NCI-H2081 treated with DMSO at 0.1 percent for 48 hours (cell line): ENCODE results near the gene MEIS1.
A peak's percentile ranks its signal among the peaks of the same experiment; 100 is the strongest.

Experiments
- DNase-seq: peaks from one replicate; lab custom pipeline; 2025; lab: John Stamatoyannopoulos, UW

Gene MEIS1

GRCh38 chr2:66431846-66432587, 2.9 kb upstream of the MEIS1 start:
- DNase-seq = no peak

- peak; percentile 68 for DNase-seq
These were observed 1.9 kb upstream of the MEIS1 start for GRCh38 chr2:66432801-66433694.

- no peak for DNase-seq
These were observed 1.3 kb upstream of the MEIS1 start for GRCh38 chr2:66433695-66433944.

GRCh38 chr2:66433945-66434678, 813 bp upstream of the MEIS1 start:
- DNase-seq = no peak

- DNase-seq = no peak
These were observed 587 bp downstream of the MEIS1 start for GRCh38 chr2:66435549-66435875.

- DNase-seq = no peak
These were observed 1.0 kb downstream of the MEIS1 start for GRCh38 chr2:66435963-66436362.

GRCh38 chr2:66436581-66437001, 1.7 kb downstream of the MEIS1 start:
- no peak for DNase-seq

GRCh38 chr2:66437109-66437690, 2.3 kb downstream of the MEIS1 start:
- no peak for DNase-seq

- DNase-seq = no peak
These were observed 3.0 kb downstream of the MEIS1 start for GRCh38 chr2:66437691-66438497.

GRCh38 chr2:66438498-66438833, 3.5 kb downstream of the MEIS1 start:
- no peak for DNase-seq

GRCh38 chr2:66438891-66439811, 4.2 kb downstream of the MEIS1 start:
- no peak for DNase-seq

- DNase-seq = no peak
These were observed 5.1 kb downstream of the MEIS1 start for GRCh38 chr2:66439812-66440542.

- no peak for DNase-seq
These were observed 6.0 kb downstream of the MEIS1 start for GRCh38 chr2:66440708-66441497.

- DNase-seq = no peak
These were observed 6.8 kb downstream of the MEIS1 start for GRCh38 chr2:66441581-66442320.

GRCh38 chr2:66442516-66443185, 7.7 kb downstream of the MEIS1 start:
- no peak for DNase-seq

- DNase-seq = no peak
These were observed 8.5 kb downstream of the MEIS1 start for GRCh38 chr2:66443186-66443978.
